GM21737 (cell line): ENCODE measurements around the gene USP25.

Experiments
- ATAC-seq: cut with Tn5 transposase; IDR thresholded peaks from one replicate; pipeline ENCODE4 v1.9.1; 2021; ENCODE audit warnings: mild to moderate bottlenecking, moderate library complexity; ENCODE audit not compliant: unreplicated experiment

The USP25 gene

GRCh38 chr21:15852146-15852545, 122.4 kb downstream of the USP25 start:
- no peak for ATAC-seq

- ATAC-seq, result no peak
Measured at GRCh38 chr21:15853126-15853525, 123.3 kb downstream of the USP25 start.

DNA sequence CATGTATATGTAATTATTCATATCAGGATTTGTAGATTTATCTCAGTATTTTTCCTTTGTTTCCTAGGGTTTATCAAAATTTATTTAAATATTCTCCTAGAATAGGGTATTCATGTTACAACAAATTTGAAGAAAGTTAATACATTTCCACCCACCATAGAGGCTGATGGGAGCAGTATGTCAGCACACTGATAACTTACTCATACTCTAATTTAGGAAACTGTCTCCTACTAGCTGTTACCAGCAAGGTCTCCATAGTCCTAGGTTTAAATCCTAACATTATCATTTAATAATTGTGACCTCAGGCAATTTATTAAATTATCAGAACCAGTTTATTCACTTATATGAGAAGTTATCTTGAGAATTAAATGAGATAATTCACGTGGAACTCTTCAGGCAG, 127.0 kb downstream of the USP25 start:
- ATAC-seq, result no peak

- ATAC-seq, result no peak
Measured at GRCh38 chr21:15857740-15858139, 128.0 kb downstream of the USP25 start.

DNA sequence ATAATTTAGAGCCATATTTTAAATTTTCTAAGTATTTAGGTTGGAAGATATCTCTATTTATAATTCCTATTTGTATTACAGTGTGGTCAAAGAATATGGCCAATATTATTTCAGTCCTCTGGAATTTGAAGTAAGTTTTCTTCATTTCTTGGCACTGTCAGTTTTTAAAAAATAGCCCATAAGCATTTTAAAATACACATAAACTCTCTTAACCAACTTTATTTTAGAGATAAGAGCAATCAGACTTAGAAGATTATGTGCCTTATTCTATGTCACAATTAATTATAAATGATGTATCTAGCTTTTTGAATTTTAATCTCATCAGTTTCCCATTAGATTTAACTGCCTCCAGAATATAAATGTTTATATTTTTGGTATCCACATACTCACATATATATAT, 130.8 kb downstream of the USP25 start:
- no peak for ATAC-seq

DNA sequence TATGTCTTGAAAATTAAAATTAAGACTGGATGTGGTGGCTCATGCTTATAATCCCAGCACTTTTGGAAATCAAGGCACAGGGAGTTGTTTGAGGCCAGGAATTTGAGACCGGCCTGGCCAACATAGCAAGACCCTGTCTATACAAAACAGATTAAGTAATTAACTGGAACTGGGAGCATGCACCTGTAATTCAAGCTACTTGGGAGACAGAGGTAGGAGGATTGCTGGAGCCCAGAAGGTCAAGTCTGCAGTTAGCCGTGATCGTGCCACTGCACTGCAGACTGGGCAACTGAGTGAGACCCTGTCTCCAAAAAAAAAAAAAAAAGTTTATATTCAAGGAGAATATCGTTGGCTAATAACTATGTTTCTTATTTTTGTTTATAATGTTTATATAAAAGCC, 139.2 kb downstream of the USP25 start:
- ATAC-seq, result no peak

GRCh38 chr21:15870819-15871218, 141.0 kb downstream of the USP25 start:
- no peak for ATAC-seq

GRCh38 chr21:15872236-15872635, 142.5 kb downstream of the USP25 start:
- ATAC-seq, result no peak

- no peak for ATAC-seq
Measured at GRCh38 chr21:15874615-15875014, 144.8 kb downstream of the USP25 start.

DNA sequence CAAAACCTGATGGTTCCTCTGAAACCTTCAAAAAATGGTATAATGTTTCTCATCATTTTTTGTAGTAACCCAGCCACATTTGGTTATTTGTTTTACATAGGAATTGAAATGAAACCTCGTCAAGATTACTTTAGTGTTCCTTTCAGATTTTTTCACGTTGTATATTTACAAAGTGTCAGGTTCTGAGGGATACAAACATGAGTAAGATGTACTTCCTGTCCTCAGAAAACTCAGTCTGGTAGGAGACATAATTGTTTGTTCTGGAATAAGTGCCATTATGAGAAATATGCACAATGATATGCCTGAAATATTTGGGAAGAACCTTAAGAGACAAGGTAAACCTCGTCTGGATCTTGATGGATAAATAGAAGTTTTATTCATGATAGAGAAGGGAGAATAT, 145.5 kb downstream of the USP25 start:
- no peak for ATAC-seq

DNA sequence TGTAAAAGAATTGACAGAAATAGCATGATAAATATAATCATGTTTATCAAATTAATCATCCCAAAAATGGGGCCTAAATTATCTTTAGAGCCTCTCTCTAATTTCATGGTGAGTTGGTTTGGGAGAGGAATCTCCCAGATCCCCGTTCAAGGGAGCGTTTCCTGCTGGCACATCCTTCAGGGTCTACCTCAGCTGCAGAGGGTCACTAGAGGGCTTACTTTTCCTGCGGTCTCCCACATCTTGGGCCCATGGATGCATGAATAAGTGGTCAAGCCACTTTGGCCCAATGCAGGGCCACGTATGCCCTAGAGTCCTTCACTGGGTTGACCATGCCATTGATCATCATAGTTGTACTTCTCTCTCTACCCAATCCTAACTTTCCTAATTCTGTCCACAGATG, 164.1 kb downstream of the USP25 start:
- no peak for ATAC-seq

GRCh38 chr21:15894596-15894995, 164.8 kb downstream of the USP25 start:
- no peak for ATAC-seq

GRCh38 chr21:15895142-15896106, 165.6 kb downstream of the USP25 start:
- ATAC-seq, result no peak

GRCh38 chr21:15896501-15896900, 166.7 kb downstream of the USP25 start:
- ATAC-seq, result no peak

DNA sequence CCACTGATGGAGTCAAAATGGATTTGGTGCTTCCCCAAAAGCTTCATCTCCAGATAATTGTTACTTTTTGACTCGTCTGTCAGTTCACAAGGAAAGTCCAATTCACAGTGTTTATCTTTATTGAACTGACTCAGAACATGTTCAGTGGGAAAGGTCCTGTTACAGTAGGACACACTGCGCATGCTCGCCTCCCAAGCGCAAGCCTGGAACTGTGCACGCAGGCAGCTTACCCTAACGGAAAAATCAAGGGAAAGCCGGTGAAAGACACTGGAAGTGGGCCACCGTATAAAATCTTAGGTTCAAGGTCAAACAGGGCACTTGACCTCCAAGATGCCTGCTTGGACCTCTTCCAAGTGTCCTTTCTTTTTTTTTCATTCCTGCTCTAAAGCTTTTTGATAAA, 174.6 kb downstream of the USP25 start:
- no peak for ATAC-seq

DNA sequence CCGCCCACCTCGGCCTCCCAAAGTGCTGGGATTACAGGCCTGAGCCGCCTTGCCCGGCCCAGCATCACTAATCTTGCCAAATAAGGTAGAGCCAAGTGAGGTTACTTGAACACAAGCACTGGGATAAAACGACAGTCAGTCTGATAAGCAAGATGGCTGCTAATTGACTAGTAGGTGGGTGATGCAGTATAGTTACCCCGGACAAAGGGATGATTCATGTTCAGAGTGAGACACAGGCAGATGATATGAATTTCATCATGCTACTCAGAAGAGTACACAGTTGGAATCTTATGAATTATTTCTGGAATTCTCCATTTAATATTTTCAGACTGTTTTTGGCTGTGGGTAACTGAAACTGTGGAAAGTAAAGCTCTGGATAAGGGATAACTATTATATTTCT, 178.4 kb downstream of the USP25 start:
- ATAC-seq, result no peak

- ATAC-seq, result no peak
Measured at GRCh38 chr21:15928196-15928595, 198.4 kb downstream of the USP25 start.

DNA sequence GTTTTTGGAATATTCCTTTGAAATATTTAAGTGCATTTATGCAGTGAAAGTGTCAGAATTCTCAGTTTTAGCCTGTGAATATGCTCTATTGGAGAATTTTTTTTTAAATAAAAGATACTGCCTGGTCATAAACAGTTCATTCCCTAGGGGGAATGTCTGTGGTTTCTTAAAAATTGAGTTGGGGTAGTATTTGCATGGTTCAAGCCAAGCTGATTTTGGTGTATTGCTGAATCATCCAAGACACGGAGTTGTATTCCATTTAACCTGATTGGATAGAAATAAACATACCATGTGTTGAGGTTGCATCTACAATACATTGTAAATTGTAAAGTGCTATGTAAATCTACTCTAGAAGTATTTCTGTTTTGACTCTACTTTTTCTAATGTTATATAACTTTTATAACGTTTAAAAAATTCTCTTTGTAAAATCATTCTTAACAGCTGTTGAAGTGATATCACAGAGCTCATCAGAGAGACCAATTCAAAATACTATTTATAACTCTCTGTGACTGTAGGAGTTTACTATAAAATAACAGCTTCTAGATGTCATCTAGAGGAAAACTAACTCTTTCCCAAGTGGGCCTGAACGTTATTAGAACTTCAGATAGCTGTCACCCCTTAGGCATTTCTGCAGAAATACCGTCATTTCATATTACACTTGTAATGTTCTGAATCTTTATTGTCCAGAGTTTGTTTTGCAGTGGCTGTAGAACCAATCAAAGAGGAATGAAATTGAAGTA, 199.1 kb downstream of the USP25 start:
- ATAC-seq, result no peak

DNA sequence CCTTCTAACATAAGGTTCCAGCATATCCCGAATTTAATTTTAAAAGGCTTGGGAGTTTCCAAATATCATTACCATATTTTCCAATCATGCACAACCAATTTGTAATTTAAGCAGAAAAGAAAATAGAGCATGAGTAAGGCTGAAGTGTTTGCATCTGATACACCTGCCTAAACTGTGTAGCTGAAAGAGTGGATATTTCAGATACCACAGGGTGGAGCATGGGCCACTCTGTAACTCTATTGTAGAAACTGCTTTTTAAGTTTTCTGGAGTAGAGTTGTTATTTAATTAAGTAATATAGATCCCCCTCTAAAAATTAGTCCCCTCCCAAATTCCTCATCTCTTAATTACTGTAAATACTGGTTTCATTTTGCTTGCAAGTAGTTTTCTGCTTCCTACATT, 199.8 kb downstream of the USP25 start:
- no peak for ATAC-seq
